CD4-positive, alpha-beta T cell treated with Interleukin-6 at 100 ng/mL for 8 hours (primary cell): ENCODE measurements around the gene GALNT18.

Source experiments
- DNase-seq: peaks from one replicate; pipeline ENCODE4 v3.0.0-alpha.2; 2020; ENCODE audit warnings: mixed read lengths, low spot score

GALNT18 gene

GRCh38 chr11:11528986-11529385 is 92.8 kb downstream of the GALNT18 start:
- DNase-seq, result no peak

GRCh38 chr11:11525283-11525682 is 96.5 kb downstream of the GALNT18 start:
- DNase-seq, result no peak

GRCh38 chr11:11524436-11525061 is 97.3 kb downstream of the GALNT18 start:
- no peak for DNase-seq

- no peak for DNase-seq
Observed at GRCh38 chr11:11522591-11522990, 99.2 kb downstream of the GALNT18 start.

- no peak for DNase-seq
Observed at GRCh38 chr11:11521306-11522002, 100.4 kb downstream of the GALNT18 start.

- no peak for DNase-seq
Observed at GRCh38 chr11:11520231-11521015, 101.4 kb downstream of the GALNT18 start.

- no peak for DNase-seq
Observed at GRCh38 chr11:11519184-11519583, 102.6 kb downstream of the GALNT18 start.

GRCh38 chr11:11514246-11514645 is 107.6 kb downstream of the GALNT18 start:
- DNase-seq, result no peak

GRCh38 chr11:11513422-11513821 is 108.4 kb downstream of the GALNT18 start:
- no peak for DNase-seq

- no peak for DNase-seq
Observed at GRCh38 chr11:11512929-11513328, 108.9 kb downstream of the GALNT18 start.

GRCh38 chr11:11512502-11512901 is 109.3 kb downstream of the GALNT18 start:
- DNase-seq, result no peak

- no peak for DNase-seq
Observed at GRCh38 chr11:11512090-11512489, 109.7 kb downstream of the GALNT18 start.

GRCh38 chr11:11510939-11511338 is 110.9 kb downstream of the GALNT18 start:
- DNase-seq, result no peak

- no peak for DNase-seq
Observed at GRCh38 chr11:11505692-11506091, 116.1 kb downstream of the GALNT18 start.

- DNase-seq, result no peak
Observed at GRCh38 chr11:11505190-11505589, 116.6 kb downstream of the GALNT18 start.

GRCh38 chr11:11504071-11504470 is 117.7 kb downstream of the GALNT18 start:
- DNase-seq, result no peak

- no peak for DNase-seq
Observed at GRCh38 chr11:11502263-11502861, 119.4 kb downstream of the GALNT18 start.

- DNase-seq, result no peak
Observed at GRCh38 chr11:11501546-11502262, 120.1 kb downstream of the GALNT18 start.

- no peak for DNase-seq
Observed at GRCh38 chr11:11500744-11501487, 120.9 kb downstream of the GALNT18 start.

GRCh38 chr11:11499300-11499699 is 122.5 kb downstream of the GALNT18 start:
- no peak for DNase-seq

- no peak for DNase-seq
Observed at GRCh38 chr11:11498195-11498594, 123.6 kb downstream of the GALNT18 start.
